Inflammatory macrophage treated with lipopolysaccharide for 1 hour (primary cell): ENCODE measurements around the gene HTR6.

Source experiments
- DNase-seq, 2 donors: peaks; one replicate each; pipeline ENCODE4 v3.0.0-alpha.2; 2020 to 2022

Gene HTR6

GRCh38 chr1:19639999-19640362, 24.7 kb upstream of the HTR6 start:
- no peak for DNase-seq

GRCh38 chr1:19640363-19641316, 24.0 kb upstream of the HTR6 start:
- no peak for DNase-seq

GRCh38 chr1:19643121-19643520, 21.6 kb upstream of the HTR6 start:
- DNase-seq = peak; percentile 8 to 34

- DNase-seq = peak; percentile 15 to 24
Observed at GRCh38 chr1:19643602-19644394, 20.9 kb upstream of the HTR6 start, which contains the start of gene NBL1. Gene NBL1 (plus strand): TSS chr1:19644311. CDS start chr1:19655031, 10,720 bp downstream.

DNA sequence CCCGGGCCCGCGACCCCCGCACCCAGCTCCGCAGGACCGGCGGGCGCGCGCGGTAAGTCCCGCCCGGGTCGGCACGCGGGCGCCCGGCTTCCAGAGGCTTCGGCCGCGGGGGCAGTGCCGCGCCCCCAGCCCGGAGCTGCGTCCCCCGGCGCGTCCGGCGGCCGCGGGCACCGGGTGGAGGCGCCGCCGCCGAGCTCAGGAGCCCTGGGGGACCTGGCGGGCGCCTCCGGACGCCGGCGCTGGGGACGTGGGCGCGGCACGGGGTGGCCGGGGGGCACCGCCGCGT, 20.3 kb upstream of the HTR6 start:
- DNase-seq = no peak

- DNase-seq = peak in 1 of 2 donors; percentile 9
Observed at GRCh38 chr1:19644681-19645410, 19.8 kb upstream of the HTR6 start.

GRCh38 chr1:19645411-19646251, 19.0 kb upstream of the HTR6 start:
- DNase-seq = no peak

- DNase-seq = peak; percentile 19 to 27
Observed at GRCh38 chr1:19646377-19647319, 18.0 kb upstream of the HTR6 start.

DNA sequence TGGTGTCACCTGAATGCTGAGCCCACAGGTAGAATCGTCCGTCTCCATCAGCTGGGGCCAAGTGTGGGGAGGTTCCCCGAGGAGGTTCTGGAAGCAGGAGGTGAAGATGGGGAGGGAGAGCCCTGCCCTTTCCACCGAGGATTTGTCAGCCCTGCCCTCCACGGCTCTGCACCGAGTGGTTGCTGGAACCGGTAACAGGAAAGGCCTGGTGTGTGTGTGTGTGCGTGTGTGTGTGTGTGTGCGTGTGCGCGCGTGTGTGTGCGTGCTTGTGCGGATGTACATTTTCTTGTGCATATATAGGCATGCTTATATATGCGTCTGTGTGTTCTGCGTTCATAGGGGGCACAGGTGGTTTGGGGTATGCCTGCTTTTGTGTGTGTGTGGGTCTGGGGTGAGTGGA, 17.0 kb upstream of the HTR6 start:
- no peak for DNase-seq

DNA sequence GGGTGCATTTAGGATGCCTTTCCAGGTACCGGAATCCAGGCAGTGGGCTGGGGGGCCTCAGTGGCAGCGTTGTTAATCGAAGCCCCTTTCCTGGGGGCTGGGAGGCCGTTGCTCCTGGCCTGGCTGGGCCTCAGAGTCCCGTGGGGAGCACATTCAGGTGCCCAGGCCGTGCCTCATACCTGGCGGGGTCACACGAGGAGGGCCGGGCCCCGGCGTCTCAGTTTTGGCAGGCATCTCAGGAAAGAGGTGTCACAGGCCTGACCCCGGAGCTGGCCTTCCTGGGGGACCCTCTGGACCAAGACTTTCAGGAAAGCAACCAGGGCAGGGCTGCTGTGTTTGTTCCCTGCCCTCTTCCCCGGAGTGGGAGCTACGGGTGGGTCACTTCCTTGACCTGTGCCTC, 16.4 kb upstream of the HTR6 start:
- DNase-seq = no peak

GRCh38 chr1:19648689-19649088, 16.0 kb upstream of the HTR6 start:
- DNase-seq = no peak

DNA sequence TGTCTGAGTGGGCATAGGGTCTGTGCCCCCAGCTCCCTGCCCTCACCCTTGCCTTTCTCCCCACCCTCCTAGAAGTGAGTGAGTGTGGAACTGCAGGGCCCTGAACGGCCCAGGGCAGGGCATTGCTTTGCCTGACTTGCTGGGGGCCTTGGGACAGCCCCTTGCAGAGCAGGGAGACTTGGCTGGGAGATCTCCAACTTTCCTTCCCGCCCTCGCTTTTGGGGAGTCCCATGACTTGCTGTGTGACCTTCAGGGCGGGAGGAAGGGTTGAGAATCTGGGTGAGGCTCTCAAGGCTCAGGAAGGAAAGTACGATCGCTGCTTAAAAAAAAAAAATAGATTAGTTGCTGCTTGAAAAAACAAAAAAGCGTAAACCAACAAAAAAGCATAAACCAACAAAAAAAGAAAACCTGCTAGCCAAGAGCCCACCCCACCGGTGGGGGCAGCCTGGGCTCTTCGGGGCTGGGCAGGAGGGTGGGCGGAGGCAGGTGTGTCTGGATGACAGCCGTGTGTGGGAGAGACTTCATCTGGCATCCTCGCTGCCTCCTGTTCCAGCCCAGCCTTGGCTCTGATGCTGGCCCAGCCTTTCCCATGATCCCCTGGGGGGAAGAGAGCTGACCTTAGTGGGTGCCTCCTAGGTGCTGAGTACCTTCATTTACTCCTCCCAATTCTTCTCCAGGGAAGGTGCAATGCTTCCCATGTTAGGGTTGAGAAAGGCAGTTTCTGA, 14.1 kb upstream of the HTR6 start:
- DNase-seq = peak in 1 of 2 donors; percentile 26

GRCh38 chr1:19651141-19651737, 13.4 kb upstream of the HTR6 start:
- DNase-seq = peak in 1 of 2 donors; percentile 47

DNA sequence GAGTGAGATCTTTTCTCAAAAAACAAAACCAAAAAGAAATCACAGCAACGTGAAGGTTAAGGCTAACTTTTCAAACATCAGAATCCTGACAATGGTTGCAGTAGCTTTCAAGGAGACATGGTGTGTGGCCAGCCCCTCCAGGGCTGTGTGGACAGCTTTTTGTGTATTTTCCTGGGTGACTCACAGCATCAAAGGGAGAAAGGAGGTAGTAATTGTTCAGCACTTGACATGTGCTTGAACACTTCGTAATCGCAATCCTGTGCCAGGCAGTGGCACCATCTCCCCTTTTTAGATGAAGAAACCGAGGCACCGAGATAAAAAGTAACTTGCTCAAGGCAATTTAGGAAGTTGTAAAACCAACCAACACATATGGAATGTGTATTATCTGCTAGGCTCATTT, 10.3 kb upstream of the HTR6 start:
- DNase-seq = no peak

DNA sequence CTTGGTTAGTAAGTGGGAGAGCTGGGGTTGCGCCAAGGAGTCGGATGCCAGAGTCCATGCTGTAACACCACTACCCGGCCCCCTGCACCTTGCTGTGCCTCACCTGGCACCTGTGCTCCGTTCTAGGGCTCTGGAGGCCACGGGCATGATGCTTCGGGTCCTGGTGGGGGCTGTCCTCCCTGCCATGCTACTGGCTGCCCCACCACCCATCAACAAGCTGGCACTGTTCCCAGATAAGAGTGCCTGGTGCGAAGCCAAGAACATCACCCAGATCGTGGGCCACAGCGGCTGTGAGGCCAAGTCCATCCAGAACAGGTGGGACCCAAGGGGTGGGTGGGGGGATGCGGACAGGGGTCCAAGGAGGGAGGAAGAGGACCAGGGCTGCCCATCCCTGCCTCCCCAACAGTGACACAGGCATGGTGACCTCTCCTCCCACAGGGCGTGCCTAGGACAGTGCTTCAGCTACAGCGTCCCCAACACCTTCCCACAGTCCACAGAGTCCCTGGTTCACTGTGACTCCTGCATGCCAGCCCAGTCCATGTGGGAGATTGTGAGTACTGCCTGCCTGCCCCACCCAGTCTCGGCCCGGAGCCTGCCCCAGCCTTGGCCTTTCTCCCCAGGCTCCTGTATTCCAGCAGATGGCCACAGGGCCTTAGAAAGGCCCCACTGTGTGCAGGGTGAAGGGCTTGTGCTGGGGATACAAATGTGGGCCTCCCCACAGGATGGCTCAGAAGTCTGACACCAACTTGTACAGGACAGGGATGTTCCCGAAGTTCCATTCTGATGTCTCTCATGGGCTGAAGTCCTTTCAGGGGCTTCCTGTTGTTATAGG, 9.6 kb upstream of the HTR6 start:
- no peak for DNase-seq

- no peak for DNase-seq
Observed at GRCh38 chr1:19655718-19656080, 9.0 kb upstream of the HTR6 start.

GRCh38 chr1:19656134-19656779, 8.4 kb upstream of the HTR6 start:
- no peak for DNase-seq

GRCh38 chr1:19656780-19657466, 7.8 kb upstream of the HTR6 start:
- DNase-seq = no peak
